Stimulated activated memory B cell treated with anti-CD40 and anti-IgM and Interleukin-4, amounts not matched to agents 10 μg/mL and 1 μg/mL and 100 μg/mL, for 72 hours (primary cell): ENCODE data around the gene CNDP1.

Source experiments
- ATAC-seq: fragments of 150-1000 bp; cut with Tn5 transposase; 2 replicates; pipeline ENCODE4 v1.10.0; 2021
- H3K27ac Mint-ChIP-seq: one replicate; pipeline ENCODE4 v1.8.0; 2022; ENCODE audit warnings: mild to moderate bottlenecking, mixed read lengths
- H3K27me3 Mint-ChIP-seq: one replicate; pipeline ENCODE4 v1.8.0; 2022; ENCODE audit warnings: mixed read lengths
- H3K36me3 Mint-ChIP-seq: one replicate; pipeline ENCODE4 v1.8.0; 2022; ENCODE audit warnings: mixed read lengths
- H3K4me1 Mint-ChIP-seq: one replicate; pipeline ENCODE4 v1.8.0; 2022; ENCODE audit warnings: mixed read lengths
- H3K4me3 Mint-ChIP-seq: one replicate; pipeline ENCODE4 v1.8.0; 2022; ENCODE audit warnings: mild to moderate bottlenecking, moderate library complexity, mixed read lengths
- H3K9me3 Mint-ChIP-seq: one replicate; pipeline ENCODE4 v1.8.0; 2022; ENCODE audit warnings: mixed read lengths

Gene CNDP1, protein sequence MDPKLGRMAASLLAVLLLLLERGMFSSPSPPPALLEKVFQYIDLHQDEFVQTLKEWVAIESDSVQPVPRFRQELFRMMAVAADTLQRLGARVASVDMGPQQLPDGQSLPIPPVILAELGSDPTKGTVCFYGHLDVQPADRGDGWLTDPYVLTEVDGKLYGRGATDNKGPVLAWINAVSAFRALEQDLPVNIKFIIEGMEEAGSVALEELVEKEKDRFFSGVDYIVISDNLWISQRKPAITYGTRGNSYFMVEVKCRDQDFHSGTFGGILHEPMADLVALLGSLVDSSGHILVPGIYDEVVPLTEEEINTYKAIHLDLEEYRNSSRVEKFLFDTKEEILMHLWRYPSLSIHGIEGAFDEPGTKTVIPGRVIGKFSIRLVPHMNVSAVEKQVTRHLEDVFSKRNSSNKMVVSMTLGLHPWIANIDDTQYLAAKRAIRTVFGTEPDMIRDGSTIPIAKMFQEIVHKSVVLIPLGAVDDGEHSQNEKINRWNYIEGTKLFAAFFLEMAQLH

DNA sequence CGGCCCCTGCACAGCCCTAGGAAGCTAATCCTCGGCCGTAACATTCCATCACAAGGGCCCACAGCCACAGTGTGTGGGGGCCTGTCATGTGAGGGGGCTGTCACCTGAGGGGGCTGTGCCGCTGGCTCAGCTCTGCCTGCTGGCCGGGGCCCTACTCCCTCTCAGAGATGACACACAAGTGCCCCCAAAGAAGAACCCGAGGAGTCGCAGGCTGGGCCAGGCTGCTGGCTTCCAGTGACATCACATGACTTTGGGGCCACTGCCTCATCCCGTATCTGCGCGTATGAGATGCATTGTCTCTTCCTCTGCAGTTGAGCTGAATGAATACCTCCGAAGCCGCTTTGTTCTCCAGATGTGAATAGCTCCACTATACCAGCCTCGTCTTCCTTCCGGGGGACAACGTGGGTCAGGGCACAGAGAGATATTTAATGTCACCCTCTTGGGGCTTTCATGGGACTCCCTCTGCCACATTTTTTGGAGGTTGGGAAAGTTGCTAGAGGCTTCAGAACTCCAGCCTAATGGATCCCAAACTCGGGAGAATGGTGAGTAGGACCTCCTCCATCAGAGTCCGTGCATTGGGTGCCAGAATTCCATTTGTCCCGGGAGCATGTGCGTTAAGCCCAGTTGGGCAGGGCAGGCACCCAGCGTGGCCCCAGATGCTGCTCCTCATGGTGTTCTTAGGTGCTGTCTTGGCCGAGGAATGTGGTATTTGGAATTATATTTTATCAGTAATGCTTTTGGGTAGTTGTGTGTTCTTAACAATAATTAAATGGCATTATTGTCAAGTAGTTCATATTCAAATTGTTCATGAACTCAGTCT, at the start of gene CNDP1:
CNDP1 (plus strand) TSS at position 351 of the 820 bp plus-strand sequence; CDS start at position 519, 168 bp downstream.
- H3K4me3 Mint-ChIP-seq = no peak within 1 kb of the TSS
- no peaks in the 10 kb centered on the region for H3K4me1 Mint-ChIP-seq
- H3K36me3 Mint-ChIP-seq = no peaks in the 10 kb centered on the region
- ATAC-seq = no peak
- H3K27ac Mint-ChIP-seq = no peak within 1 kb of the TSS
- H3K9me3 Mint-ChIP-seq = no peaks in the 10 kb centered on the region
- H3K27me3 Mint-ChIP-seq = peaks cover 8% of the 10 kb centered on the region

DNA sequence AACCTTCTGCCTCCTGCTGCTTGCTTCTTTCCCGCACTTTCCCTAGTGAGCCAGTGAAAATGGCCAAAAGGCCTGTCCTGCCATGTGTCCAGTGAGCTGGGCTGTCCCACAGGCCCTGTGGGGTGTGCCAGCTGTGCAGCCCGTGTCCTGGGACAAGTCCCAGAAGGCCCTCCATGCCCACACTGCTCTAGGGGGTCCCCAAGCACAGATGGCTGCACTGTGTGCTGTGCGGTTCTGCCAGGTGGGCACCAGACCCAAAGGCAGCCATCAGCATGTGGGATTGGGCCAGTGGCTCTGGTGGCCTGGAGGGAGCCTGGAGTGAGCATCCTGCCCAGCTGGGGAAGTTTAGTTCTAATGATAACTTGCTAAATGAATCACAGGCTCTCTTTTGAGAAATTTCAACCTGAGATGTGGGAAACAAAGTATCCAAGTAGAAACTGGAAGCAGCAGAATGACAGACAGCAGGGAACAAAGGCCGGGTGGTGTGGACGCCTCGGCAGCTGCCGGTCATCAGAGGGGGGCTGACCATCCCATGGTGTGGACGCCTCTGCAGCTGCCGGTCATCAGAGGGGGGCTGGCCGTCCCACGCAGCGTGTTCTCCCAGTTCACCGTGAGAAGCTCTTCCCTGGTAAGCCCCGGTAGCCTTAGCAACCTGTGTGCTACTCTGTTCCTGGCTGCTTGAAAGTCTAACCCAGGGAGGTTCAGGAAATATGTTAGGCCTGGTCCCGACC, 48.0 kb upstream of the CNDP1 start:
- no peak overlapping the region for H3K27ac Mint-ChIP-seq
- peaks cover 6% of the 10 kb centered on the region for H3K4me1 Mint-ChIP-seq
- no peak overlapping the region for H3K4me3 Mint-ChIP-seq
- ATAC-seq = no peak
- H3K36me3 Mint-ChIP-seq = no peaks in the 10 kb centered on the region
- H3K9me3 Mint-ChIP-seq = no peaks in the 10 kb centered on the region
- H3K27me3 Mint-ChIP-seq = peaks cover 28% of the 10 kb centered on the region

DNA sequence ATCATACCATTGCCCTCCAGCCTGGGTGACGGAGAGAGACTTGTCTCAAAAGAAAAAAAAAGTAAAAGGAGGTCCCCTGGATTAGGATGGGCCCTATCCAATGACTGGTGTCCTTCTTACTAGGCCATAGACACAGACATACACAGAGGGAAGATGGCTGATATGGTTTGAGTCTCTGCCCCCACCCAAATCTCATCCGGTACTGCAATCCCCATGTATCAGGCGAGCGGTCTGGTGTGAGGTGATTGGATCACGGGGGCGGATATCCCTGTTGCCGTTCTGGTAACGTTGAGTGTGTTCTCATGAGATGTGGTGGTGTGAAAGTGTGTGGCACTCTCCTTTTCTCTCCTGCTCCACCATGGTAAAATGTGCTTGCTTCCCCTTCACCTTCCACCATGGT, 45.9 kb upstream of the CNDP1 start:
- no peak overlapping the region for H3K4me3 Mint-ChIP-seq
- H3K27ac Mint-ChIP-seq = no peak overlapping the region
- no peaks in the 10 kb centered on the region for H3K36me3 Mint-ChIP-seq
- ATAC-seq = no peak
- H3K4me1 Mint-ChIP-seq = peaks cover 6% of the 10 kb centered on the region
- no peaks in the 10 kb centered on the region for H3K9me3 Mint-ChIP-seq
- H3K27me3 Mint-ChIP-seq = peaks cover 20% of the 10 kb centered on the region

DNA sequence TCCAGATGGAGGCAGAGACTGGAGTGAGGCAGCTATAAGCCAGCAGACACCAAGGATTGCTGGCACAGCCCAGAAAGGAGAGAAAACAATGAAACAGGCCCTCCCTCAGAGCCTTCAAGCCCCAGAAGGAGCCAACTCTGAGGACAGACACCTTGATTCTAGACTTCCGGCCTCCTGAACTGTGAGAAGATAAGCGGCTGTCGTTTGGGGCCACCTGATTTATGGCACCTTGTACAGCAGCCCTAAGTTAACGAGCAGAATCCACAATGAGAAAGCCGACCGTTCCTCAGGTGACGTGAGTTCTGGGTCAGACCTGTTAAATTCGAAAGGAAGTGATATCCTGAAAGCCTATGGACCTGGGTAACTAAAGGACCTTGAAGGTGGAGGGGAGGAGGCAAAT, 45.4 kb upstream of the CNDP1 start:
- no peak overlapping the region for H3K27ac Mint-ChIP-seq
- ATAC-seq = no peak
- H3K4me1 Mint-ChIP-seq = peaks cover 6% of the 10 kb centered on the region
- no peak overlapping the region for H3K4me3 Mint-ChIP-seq
- H3K36me3 Mint-ChIP-seq = no peaks in the 10 kb centered on the region
- H3K27me3 Mint-ChIP-seq = peaks cover 20% of the 10 kb centered on the region
- H3K9me3 Mint-ChIP-seq = no peaks in the 10 kb centered on the region

DNA sequence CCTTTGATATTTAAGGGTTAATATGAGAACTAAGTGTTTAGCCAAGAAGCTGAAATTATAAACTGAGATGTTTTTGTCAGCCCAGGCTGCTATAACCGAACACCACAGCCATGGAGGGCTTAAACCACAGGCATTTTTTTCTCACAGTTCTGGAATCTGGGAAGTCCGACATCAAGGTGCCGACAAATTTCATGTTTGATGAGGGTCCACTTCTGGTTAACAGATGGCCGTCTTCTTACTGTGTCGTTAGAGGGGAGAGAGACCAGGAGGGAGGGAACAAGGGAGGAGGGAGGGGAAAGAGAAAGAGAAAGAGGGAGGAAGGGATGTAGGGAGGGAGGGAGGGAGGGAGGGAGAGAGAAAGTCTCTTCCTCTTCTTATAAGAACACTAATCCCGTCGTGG, 44.6 kb upstream of the CNDP1 start:
- H3K27me3 Mint-ChIP-seq = peaks cover 20% of the 10 kb centered on the region
- H3K4me1 Mint-ChIP-seq = peaks cover 3% of the 10 kb centered on the region
- no peak overlapping the region for H3K4me3 Mint-ChIP-seq
- H3K36me3 Mint-ChIP-seq = no peaks in the 10 kb centered on the region
- ATAC-seq = no peak
- H3K9me3 Mint-ChIP-seq = no peaks in the 10 kb centered on the region
- no peak overlapping the region for H3K27ac Mint-ChIP-seq

DNA sequence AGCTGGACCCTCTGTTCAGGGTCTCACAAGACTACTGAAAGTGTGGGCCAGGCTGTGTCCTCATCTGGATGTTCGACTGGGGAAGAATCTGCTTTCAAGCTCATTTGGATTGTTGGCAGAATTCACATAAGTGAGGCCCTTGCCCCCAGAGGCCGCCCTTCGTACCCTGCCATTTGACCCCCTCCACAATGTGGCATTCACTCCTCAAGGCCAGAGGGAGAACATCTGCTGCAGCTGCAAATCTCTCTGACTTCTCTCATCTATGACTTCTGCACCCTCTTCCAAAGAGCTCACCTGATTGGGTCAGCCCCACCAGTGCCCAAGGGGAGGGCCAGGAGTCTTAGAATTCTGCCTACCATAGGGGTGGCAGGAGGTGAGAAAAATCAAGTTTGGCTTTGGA, 42.0 kb upstream of the CNDP1 start:
- H3K4me3 Mint-ChIP-seq = no peak overlapping the region
- no peaks in the 10 kb centered on the region for H3K9me3 Mint-ChIP-seq
- peaks cover 6% of the 10 kb centered on the region for H3K27me3 Mint-ChIP-seq
- no peak for ATAC-seq
- H3K4me1 Mint-ChIP-seq = peaks cover 6% of the 10 kb centered on the region
- no peak overlapping the region for H3K27ac Mint-ChIP-seq
- no peaks in the 10 kb centered on the region for H3K36me3 Mint-ChIP-seq

DNA sequence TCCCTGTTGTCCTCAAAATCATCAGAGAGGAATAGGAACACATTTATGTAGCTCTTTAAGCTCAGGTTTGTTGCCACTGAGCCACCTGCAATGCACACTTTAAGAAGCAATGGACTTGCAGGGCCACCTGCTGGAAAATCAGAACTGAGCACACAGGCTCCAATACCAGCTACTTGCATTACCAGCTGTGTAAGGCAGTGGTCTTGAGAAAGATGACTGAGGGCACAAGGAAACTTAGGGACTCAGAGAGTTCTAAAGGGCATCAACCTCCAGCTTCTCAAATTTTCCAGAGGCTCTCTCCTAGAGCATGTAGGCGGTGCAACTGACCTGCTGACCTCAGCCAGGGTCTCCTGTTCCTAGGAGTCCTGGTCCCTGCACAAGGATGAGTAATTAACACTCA, 40.6 kb upstream of the CNDP1 start:
- no peak for ATAC-seq
- H3K27me3 Mint-ChIP-seq = no peaks in the 10 kb centered on the region
- H3K9me3 Mint-ChIP-seq = no peaks in the 10 kb centered on the region
- no peak overlapping the region for H3K27ac Mint-ChIP-seq
- no peaks in the 10 kb centered on the region for H3K36me3 Mint-ChIP-seq
- H3K4me1 Mint-ChIP-seq = peaks cover 17% of the 10 kb centered on the region
- H3K4me3 Mint-ChIP-seq = no peak overlapping the region

DNA sequence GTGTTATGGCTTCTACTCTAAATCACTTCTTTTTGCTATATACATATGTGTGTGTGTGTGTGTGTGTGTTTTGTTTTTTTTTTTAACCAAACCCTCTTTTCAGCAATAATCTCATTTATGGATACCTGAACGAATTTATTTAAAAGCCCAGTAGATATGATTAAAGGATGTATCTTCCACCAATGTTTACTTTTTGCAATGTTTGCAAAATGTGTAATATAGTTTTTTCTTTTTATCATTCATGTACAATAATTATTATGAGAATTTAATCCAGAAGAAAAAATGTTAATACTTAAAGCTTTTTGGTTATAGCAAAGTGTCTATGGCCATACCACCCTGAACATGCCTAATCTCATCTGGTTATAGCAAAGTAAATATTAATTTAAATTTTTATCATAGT, 39.8 kb upstream of the CNDP1 start:
- Mint-ChIP-seq H3K4me3 (no peak overlapping the region), H3K9me3 (no peaks in the 10 kb centered on the region), H3K27me3 (no peaks in the 10 kb centered on the region), H3K27ac (no peak overlapping the region), H3K36me3 (no peaks in the 10 kb centered on the region), H3K4me1 (peaks cover 24% of the 10 kb centered on the region)
- ATAC-seq = no peak

DNA sequence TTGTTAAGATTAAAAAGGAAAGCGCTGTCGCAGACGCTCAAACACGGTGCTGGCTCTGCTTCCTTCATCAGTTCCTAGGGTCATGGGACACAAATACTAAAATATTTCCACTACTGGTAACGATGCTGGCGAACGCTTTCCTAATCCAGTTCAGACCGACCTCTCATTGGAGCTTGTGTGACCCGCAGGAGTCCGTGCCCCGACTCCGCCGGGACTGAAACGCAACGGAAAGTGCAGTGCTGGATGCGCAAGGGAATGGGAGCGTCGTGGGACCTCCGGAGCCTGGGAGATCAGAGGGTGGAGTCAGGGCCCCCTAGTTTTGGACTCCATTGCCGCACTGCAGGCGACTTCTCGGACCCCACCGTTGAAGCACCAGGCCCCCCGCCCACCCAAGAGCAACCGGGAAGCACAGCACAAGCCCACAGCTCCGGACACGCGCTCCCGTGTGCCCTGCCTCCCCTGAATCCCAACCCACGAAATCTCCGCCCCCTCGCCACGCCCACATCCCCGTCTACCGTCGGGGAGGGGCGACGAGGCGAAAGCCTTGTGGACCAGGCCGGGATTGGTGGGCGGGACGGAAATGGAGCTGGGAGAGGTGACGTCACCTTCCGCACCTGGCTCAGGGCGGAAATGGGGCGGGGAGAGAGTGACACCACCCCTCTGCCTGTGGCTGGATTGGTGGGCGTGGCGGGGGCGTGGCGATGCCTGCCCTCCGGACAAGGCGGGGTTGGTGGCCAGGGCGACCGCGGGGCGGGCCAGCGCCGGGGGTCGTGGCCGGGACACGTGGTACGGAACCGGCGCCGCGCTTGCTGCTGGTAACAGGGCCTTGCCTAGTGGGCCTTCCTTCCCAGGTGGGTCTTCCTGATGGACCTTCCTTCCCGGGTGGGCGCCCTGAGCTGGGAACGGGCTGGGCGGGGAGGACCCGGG, 38.5 kb upstream of the CNDP1 start, which contains the start of gene CNDP2:
CNDP2 (plus strand) TSS at position 783 of the 927 bp plus-strand sequence. CDS start 3,611 bp downstream, outside the sequence.
- no peaks in the 10 kb centered on the region for H3K27me3 Mint-ChIP-seq
- ATAC-seq = peak; percentile 94
- H3K27ac Mint-ChIP-seq = peak within 1 kb of the TSS; percentile 82
- no peaks in the 10 kb centered on the region for H3K36me3 Mint-ChIP-seq
- H3K4me3 Mint-ChIP-seq = peak within 1 kb of the TSS; percentile 84
- H3K9me3 Mint-ChIP-seq = no peaks in the 10 kb centered on the region
- H3K4me1 Mint-ChIP-seq = peaks cover 35% of the 10 kb centered on the region

DNA sequence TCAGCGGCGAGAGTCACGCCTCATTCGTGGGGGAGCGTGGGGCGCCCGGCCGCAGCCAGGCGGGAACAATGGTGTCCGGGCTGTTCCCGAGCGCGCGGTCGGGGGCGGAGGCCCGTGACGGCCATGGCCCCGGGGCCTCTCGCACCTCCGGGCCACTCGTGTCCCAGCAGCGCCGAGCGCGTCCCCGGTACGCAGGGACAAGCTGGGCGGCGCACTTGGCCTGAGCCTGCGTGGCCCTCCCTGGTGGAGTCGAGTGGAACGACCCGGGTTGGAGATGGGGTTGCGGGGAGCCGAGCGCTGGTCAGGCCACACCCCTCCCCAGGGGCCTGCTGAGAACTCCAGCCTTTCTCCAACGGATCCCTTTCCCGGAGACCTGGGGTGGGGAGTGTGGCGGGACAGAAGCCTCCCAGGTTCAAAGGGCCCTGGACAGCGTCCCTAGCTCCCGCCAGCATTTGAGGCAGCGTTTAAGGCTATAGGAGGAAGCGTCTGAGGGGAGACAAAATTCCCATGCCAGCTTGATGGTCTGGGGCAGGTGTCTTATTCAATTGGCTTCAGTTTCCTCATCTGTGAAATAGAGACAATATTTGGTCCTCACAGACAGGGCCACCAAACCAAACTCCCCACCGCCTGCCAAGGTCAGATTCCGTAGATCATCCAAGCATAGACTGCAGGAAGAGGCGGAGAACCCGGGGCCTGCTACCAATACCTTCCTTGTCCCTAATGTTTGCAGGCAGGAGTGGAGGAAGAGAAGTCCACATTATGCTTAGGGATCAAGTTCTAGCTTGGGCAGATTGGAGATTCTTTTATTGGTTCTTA, 37.6 kb upstream of the CNDP1 start:
- Mint-ChIP-seq H3K27me3 (no peaks in the 10 kb centered on the region), H3K4me1 (peaks cover 41% of the 10 kb centered on the region), H3K36me3 (peaks cover 6% of the 10 kb centered on the region), H3K9me3 (no peaks in the 10 kb centered on the region), H3K27ac (peak overlapping the region; percentile 82), H3K4me3 (peak overlapping the region; percentile 84)
- peak; percentile 46 for ATAC-seq

DNA sequence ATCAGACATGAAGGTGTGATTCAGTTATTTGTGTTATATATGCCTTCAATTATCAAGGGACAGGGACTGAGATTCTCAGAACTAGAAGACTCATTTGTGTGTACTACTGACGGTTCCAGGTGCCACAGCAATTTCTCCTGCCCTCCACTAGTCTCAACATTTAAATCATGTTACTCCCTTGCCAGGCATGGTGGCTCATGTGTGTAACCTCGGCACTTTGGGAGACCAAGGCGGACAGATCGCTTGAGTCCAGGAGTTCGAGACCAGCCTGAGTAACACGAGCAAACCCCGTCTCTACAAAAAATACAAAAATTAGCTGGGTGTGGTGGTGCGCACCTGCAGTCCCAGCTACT, 37.0 kb upstream of the CNDP1 start:
- no peaks in the 10 kb centered on the region for H3K27me3 Mint-ChIP-seq
- H3K36me3 Mint-ChIP-seq = peaks cover 10% of the 10 kb centered on the region
- peak overlapping the region; percentile 82 for H3K27ac Mint-ChIP-seq
- peaks cover 43% of the 10 kb centered on the region for H3K4me1 Mint-ChIP-seq
- no peak for ATAC-seq
- no peaks in the 10 kb centered on the region for H3K9me3 Mint-ChIP-seq
- H3K4me3 Mint-ChIP-seq = peak overlapping the region; percentile 84

DNA sequence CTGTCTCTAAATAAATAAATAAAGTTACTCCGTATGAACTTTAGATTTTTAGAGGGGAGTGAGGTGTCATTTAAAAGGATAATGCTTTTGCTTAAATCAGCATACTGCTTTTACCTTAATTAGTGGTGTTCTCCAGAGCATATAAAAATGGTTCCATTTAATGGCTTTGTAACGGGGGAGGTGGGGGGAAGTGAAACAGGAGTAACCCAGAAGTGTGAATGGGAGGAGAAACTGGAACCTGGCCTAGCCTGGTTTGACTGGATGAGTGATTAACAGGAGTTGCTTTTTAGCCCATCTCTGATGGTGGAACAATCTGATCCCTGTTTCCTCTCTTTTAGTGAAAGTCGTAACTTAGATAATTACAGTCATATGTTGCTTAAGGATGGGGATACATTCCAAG, 36.5 kb upstream of the CNDP1 start:
- peak overlapping the region; percentile 84 for H3K4me3 Mint-ChIP-seq
- peaks cover 48% of the 10 kb centered on the region for H3K4me1 Mint-ChIP-seq
- H3K27ac Mint-ChIP-seq = peak overlapping the region; percentile 82
- H3K36me3 Mint-ChIP-seq = peaks cover 15% of the 10 kb centered on the region
- H3K27me3 Mint-ChIP-seq = no peaks in the 10 kb centered on the region
- no peak for ATAC-seq
- H3K9me3 Mint-ChIP-seq = no peaks in the 10 kb centered on the region

DNA sequence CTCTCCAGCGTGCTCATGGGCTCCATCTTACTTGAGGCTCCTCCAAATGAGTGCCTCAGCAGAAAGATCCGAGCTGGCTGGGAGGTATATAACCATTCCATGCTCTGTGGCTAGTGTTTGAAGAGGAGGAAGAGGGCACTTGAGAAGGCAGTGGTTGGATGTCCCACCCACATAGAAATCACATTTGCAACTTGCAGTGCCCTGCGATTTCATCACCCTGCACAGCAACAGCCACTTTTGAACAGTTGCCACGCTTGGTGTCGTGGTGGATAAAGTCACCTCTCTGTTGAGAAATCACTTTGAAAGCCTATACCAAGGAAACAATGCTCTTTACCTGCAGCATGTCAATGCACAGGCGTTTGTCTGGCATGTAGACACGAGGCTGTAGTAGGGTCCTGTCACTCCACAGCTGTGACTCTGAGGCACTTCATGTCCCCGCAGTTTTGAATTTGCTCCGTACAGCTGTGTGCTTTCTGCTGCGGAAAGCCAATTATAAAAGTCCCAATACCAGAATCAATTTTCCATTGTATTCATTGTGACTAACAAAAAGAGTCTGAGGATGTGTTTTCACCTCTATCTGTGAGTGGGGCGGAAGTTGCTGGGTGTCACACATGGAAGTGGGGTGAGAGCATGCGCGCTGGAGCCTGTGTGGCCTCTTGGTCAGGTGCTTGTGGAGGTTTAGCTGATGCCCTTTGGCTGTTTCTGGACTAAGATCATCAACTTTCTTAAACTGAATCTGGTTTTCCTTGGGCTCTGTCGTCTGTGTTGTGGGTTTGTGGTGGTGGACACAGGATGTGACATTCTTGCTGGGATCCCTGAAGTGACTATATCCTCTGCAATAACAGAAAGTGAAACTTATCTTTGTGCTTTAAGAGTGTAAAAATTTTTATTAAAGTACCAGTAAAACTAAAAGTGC, 35.3 kb upstream of the CNDP1 start:
- peak overlapping the region; percentile 94 for H3K27ac Mint-ChIP-seq
- peaks cover 23% of the 10 kb centered on the region for H3K36me3 Mint-ChIP-seq
- peak overlapping the region; percentile 85 for H3K4me3 Mint-ChIP-seq
- H3K9me3 Mint-ChIP-seq = no peaks in the 10 kb centered on the region
- no peaks in the 10 kb centered on the region for H3K27me3 Mint-ChIP-seq
- peak; percentile 60 for ATAC-seq
- H3K4me1 Mint-ChIP-seq = peaks cover 54% of the 10 kb centered on the region
